Tibial artery (tissue), 4 donors: ENCODE data around the gene ZNF593.

Source experiments
- DNase-seq, 2 donors: peaks; one replicate each; pipeline ENCODE4 v3.0.0-alpha.2; 2019
- H3K27ac ChIP-seq, 2 donors: fragments of 200-600 bp; sonication (generic) in 1 of 2; 1 replicate in 1 of 2; 2 replicates in 1 of 2; pipeline ENCODE4 v1.5.1; 2018 to 2019; ENCODE audit warnings: mild to moderate bottlenecking in 1 of 2
- H3K27me3 ChIP-seq, 2 donors: fragments of 200-600 bp; sonication (generic) in 1 of 2; one replicate each; pipeline versions ENCODE4 v1.5.1 to v1.6.0; 2016 to 2019
- H3K36me3 ChIP-seq, 3 donors: fragments of 200-600 bp; sonication (generic) in 2 of 3; one replicate each; pipeline ENCODE4 v1.5.1; 2016 to 2019; ENCODE audit warnings: mild to moderate bottlenecking in 2 of 3
- H3K4me1 ChIP-seq, 4 donors: fragments of 200-600 bp; sonication (generic) in 2 of 4; 1 replicate in 3 of 4; 2 replicates in 1 of 4; pipeline ENCODE4 v1.5.1; 2016 to 2019
- H3K4me3 ChIP-seq, 2 donors: fragments of 200-600 bp; sonication (generic) in 1 of 2; 1 replicate in 1 of 2; 2 replicates in 1 of 2; pipeline ENCODE4 v1.5.1; 2018 to 2019; ENCODE audit warnings: mild to moderate bottlenecking in 2 of 2
- H3K9me3 ChIP-seq, 3 donors: fragments of 200-600 bp; sonication (generic) in 1 of 3; one replicate each; pipeline ENCODE4 v1.5.1; 2016 to 2019
- CTCF ChIP-seq, 2 experiments: fragments of 200-600 bp in 1 of 2; fragments of 450-650 bp in 1 of 2; IDR thresholded peaks; one replicate each; pipeline ENCODE4 v1.5.1; 2017 to 2019; ENCODE audit warnings: antibody characterized with exemption in 2 of 2, mild to moderate bottlenecking in 1 of 2, moderate library complexity in 1 of 2
- intact Hi-C: fragments of 100-400 bp; cut with DNase I; formaldehyde crosslinking; loops from one replicate; pipeline ENCODE4 v1.15.0; 2023; ENCODE audit warnings: low total_unique reads

Gene ZNF593

GRCh38 chr1:26130695-26131094, 39.0 kb upstream of the ZNF593 start:
- H3K4me1 ChIP-seq = no peaks in the 10 kb centered on the region
- no peak for DNase-seq

DNA sequence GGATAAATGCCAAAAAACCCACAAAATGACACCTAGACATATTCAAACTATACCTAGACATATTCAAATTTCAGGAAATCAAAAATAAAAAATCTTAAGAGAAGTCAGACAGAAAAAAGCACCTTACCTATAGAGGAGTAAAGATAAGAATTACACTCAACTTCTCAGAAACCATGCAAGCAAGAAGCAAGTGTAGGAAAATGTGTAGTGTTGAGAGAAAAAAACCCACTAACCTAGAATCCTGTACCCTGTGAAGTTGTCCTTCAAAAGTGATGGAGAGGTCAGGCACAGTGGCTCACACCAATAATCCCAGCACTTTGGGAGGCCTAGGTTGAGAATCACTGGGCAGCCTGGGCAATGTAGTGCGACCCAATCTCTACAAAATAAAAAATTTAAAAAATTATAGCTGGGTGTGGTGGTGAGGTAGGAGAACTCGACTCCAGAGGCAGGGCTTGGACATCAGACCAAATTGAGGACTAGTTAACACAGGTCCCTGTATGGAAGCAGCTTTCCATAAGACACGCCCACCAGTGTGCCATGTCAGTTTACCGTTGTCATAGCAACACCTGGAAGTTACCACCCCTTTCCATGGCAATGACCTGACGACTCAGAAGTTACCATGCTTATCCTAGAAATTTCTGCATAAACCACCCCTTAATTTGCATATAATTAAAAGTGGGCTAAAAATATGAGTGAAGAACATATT, 37.4 kb upstream of the ZNF593 start:
- H3K9me3 ChIP-seq = no peaks in the 10 kb centered on the region
- intact Hi-C loops = no loop called here
- H3K4me3 ChIP-seq = no peak overlapping the region
- H3K36me3 ChIP-seq = no peaks in the 10 kb centered on the region
- no peak for TF ChIP-seq CTCF (IDR thresholded peaks at IDR 0.05)
- H3K27ac ChIP-seq = no peak overlapping the region
- H3K4me1 ChIP-seq = no peaks in the 10 kb centered on the region
- no peak for DNase-seq
- no peaks in the 10 kb centered on the region for H3K27me3 ChIP-seq

More at GRCh38 chr1:26130695-26131094, 39.0 kb upstream of the ZNF593 start:
- Histone ChIP-seq H3K9me3 (no peaks in the 10 kb centered on the region), H3K4me3 (no peak overlapping the region), H3K36me3 (no peaks in the 10 kb centered on the region), H3K27me3 (no peaks in the 10 kb centered on the region), H3K27ac (no peak overlapping the region)
- intact Hi-C loops = no loop called here
- no peak for TF ChIP-seq CTCF (IDR thresholded peaks at IDR 0.05)

DNA sequence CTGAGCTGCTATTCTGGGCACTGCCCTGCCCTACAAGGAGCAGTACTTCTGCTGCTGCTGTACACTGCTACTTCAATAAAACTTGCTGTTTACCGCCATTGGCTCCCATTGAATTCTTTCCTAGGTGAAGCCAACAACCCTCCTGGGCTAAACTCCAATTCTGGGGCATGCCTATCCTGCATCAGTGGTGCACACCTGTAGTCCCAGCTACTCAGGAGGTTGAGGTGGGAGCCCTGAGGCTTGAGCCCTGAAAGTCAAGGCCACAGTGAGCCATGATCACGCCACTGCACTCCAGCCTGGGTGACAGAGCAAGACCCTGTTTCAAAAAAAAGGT, 36.9 kb upstream of the ZNF593 start:
- Histone ChIP-seq H3K4me3 (no peak overlapping the region), H3K27me3 (no peaks in the 10 kb centered on the region), H3K4me1 (no peaks in the 10 kb centered on the region), H3K27ac (no peak overlapping the region), H3K36me3 (no peaks in the 10 kb centered on the region), H3K9me3 (no peaks in the 10 kb centered on the region)
- TF ChIP-seq CTCF (IDR thresholded peaks at IDR 0.05) = no peak
- DNase-seq = no peak
- intact Hi-C loops = no loop called here

DNA sequence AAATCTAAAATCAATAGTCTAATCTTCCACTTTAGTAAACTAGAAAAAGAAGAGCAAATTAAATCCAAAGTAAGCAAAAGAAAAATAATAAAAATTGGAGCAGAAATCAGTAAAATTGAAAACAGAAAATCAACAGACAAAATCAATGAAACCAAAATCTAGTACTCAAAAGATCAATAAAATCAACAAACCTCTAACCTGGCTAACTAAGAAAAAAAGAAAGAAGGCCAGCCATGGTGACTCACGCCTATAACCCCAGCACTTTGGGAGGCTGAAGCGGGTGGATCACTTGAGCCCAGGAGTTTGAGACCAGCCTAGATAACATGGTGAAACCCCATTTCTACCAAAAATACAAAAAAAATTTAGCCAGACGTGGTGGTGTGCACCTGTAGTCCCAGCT, 35.2 kb upstream of the ZNF593 start:
- Histone ChIP-seq H3K36me3 (no peaks in the 10 kb centered on the region), H3K4me1 (no peaks in the 10 kb centered on the region), H3K4me3 (no peak overlapping the region), H3K27ac (no peak overlapping the region), H3K27me3 (no peaks in the 10 kb centered on the region), H3K9me3 (no peaks in the 10 kb centered on the region)
- intact Hi-C loops = no loop called here
- no peak for TF ChIP-seq CTCF (IDR thresholded peaks at IDR 0.05)
- DNase-seq = no peak

DNA sequence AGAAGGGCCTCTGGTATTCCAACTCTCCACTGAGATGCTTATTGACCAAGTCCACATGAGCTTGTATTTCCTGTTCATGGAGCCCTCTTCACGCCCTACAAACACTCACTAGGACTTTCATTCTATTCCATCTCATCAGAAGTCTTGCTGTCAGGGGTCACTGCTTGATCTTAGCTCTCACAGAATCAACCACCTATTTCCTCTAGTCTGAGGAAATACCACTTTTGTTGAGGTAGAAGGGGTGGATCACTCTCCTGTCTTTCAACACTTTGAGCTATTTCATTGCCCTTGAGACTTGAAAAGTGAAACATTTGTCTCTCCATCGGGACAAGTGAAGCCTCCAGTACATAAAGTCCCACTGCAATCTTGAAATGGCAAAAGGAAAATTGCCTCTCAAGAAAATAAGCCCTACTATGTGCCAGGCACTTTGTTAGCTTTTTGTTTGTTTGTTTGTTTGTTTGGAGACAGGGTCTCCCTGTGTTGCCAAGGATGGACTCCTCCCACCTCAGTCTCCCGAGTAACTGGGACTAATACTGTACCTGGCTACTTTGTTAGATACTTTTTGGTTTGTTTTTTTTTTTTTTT, 30.6 kb upstream of the ZNF593 start:
- no peak for TF ChIP-seq CTCF (IDR thresholded peaks at IDR 0.05)

More for the DNA sequence above, 30.6 kb upstream of the ZNF593 start:
- Histone ChIP-seq H3K4me3 (no peak overlapping the region), H3K27ac (no peak overlapping the region), H3K9me3 (no peaks in the 10 kb centered on the region), H3K27me3 (peaks cover 0 to 14% of the 10 kb centered on the region in 2 donors), H3K36me3 (no peaks in the 10 kb centered on the region), H3K4me1 (no peaks in the 10 kb centered on the region)
- DNase-seq = no peak
- intact Hi-C loops = no loop called here
